ENCODE results near the gene HBA1. TPM values are rescaled to one million over a fixed set of nuclear protein-coding genes. Genes with fewer than 3 reads are reported as not detected.

HBA1 gene
- total RNA-seq, 4 donors from 2014 or later: 11.9 to 71.7 (median 41.0) TPM

DNA sequence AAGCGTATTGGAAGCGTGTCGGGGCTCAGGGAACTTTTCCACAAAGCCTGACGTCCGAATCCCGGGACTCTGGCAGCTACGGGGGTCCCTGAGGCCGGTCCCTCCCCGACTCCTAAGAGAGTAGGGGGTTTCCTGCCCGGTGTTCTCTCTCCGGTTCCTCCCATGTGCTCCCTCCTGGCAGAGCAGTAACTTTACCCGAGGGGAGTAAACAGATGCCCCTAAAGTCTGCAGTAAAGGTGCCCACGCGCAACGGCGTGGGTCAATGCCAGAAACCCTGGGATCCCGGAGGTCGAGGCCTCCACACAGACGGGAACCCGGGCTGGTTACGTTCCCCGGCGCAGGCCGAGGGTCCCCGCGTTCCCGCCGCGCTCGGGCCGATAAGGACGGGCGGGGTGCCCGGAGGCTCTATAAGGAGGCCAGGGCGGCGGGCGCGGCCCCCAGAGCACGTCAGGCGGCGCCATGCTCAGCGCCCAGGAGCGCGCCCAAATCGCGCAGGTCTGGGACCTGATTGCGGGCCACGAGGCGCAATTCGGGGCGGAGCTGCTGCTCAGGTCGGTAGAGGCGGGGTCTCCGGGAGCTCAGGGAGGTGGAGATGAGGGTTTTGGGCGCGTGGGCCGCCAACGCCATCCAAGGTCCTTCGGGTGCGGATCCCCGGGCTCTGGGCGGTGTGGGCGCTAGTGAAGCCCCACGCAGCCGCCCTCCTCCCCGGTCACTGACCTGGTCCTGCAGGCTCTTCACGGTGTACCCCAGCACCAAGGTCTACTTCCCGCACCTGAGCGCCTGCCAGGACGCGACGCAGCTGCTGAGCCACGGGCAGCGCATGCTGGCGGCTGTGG, 10.7 kb upstream of the HBA1 start, which contains the start of gene HBM:
Gene HBM, plus strand, starts transcription at position 440 of the 836 bp plus-strand sequence. Its CDS starts 20 bp downstream, at position 460.
- TF ChIP-seq CTCF (IDR thresholded peaks at IDR 0.05; ENCODE audit: low read depth): no peak

DNA sequence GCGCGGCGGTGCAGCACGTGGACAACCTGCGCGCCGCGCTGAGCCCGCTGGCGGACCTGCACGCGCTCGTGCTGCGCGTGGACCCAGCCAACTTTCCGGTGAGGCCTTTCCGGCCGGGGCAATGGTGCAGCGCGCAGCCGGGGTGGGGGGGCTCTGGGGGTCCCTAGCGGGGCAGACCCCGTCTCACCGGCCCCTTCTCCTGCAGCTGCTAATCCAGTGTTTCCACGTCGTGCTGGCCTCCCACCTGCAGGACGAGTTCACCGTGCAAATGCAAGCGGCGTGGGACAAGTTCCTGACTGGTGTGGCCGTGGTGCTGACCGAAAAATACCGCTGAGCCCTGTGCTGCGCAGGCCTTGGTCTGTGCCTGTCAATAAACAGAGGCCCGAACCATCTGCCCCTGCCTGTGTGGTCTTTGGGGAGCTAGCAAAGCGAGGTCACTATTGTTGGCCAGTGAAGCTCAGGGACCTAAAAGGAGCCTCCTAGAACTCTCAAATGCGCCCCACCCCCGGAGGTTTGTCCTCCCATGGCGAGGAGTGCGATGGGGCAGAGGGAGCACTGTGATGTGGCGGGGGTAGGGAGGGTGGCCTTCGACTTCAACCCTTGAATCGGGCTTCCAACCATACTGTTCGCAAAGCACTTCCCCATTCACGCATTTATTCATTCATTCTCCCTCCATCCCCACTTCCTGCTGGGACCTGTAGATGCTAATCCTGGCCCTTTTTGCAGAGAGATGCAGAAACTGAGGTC, 9.9 kb upstream of the HBA1 start:
- no peak for TF ChIP-seq CTCF (IDR thresholded peaks at IDR 0.05; ENCODE audit: low read depth)

DNA sequence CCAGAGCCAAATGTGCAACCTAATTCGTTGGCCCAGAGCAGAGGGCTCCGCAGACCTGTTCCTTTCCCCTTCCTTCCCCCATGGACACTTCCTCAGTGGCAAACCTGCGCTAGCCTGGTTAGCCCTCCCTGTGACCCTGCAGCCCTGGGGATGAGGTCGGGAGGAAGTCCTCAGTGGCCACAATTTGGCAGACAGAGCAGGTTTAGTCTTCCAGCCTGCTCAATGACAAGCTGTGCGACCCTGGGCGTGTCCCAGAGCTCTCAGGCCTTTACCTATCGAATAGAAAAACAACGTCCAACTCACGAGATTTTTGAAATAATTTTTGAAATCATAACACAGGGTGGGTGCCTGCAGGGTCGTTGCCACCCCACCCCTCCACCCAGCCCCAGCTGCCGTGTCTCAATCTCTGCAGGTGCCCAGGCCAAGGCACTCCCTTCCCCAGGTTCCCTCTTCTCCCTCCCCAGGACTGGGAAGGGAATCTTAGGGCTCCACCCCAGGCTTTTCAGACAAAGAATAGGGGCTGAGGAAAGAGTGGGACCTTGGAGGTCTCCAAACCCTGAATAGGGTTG, 9.3 kb upstream of the HBA1 start:
- no peak for TF ChIP-seq CTCF (IDR thresholded peaks at IDR 0.05; ENCODE audit: low read depth)

- TF ChIP-seq CTCF (IDR thresholded peaks at IDR 0.05; ENCODE audit: low read depth): no peak
These were observed 8.1 kb upstream of the HBA1 start for GRCh38 chr16:168424-168823.

GRCh38 chr16:169014-169413, 7.5 kb upstream of the HBA1 start:
- TF ChIP-seq CTCF (IDR thresholded peaks at IDR 0.05; ENCODE audit: low read depth): no peak

GRCh38 chr16:170788-171187, 5.7 kb upstream of the HBA1 start:
- no peak for TF ChIP-seq CTCF (IDR thresholded peaks at IDR 0.05; ENCODE audit: low read depth)
